GM20000 (cell line): ENCODE data around the gene TICAM1.
"Not testable (repeated sequence)": the region's sequence is repeated elsewhere in the genome, so short reads cannot be mapped to it uniquely, and the experiment has no call there.

Source experiments
- DNase-seq: peaks from one replicate; pipeline ENCODE4 v3.0.0; 2012; ENCODE audit warnings: low spot score
- TF ChIP-seq, protein P1 (sequence below): IDR thresholded peaks from 2 replicates; pipeline ENCODE4 v1.5.1; 2012; ENCODE audit warnings: mild to moderate bottlenecking, control low read depth; ENCODE audit errors: extremely low read depth, missing control alignments

TICAM1 gene

DNA sequence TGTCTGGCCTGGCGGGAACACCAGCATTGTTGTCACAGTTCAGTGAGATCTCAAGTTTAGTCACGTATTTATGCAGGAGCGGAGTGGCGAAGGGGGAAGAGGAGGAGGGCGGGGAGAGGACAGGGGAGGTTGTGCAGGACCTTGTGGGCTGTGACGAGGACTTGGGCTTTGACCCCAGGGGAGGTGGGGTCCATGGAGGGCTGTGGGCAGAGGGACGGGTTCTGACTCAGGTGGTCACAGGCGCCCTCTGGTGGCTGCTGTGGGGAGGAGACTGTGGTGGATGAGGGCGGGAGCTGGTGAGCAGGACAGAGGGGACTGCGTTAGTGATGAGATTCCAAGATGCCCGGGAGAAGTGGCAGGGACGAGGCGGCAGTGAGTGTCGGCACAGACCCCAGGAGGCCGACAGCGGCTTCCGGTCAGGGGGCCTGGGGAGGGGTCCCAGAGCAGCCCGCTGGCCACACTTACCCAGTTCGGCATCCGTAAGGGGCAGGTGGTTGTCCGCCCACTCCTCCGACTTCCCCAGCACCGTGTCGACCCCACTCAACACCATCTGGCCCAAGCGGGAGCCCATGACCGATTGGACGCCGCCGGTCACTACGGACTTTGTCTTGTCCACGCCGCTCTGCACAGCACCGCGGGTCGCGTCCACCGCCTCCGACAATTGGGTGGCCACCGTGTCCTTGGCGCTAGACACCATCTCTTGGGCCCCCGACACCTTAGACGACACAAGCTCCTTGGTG lies 20.2 kb upstream of the TICAM1 start:
- TF ChIP-seq, protein P1, sequence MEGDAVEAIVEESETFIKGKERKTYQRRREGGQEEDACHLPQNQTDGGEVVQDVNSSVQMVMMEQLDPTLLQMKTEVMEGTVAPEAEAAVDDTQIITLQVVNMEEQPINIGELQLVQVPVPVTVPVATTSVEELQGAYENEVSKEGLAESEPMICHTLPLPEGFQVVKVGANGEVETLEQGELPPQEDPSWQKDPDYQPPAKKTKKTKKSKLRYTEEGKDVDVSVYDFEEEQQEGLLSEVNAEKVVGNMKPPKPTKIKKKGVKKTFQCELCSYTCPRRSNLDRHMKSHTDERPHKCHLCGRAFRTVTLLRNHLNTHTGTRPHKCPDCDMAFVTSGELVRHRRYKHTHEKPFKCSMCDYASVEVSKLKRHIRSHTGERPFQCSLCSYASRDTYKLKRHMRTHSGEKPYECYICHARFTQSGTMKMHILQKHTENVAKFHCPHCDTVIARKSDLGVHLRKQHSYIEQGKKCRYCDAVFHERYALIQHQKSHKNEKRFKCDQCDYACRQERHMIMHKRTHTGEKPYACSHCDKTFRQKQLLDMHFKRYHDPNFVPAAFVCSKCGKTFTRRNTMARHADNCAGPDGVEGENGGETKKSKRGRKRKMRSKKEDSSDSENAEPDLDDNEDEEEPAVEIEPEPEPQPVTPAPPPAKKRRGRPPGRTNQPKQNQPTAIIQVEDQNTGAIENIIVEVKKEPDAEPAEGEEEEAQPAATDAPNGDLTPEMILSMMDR = peak; percentile 60
- peak; percentile 84 for DNase-seq

- TF ChIP-seq, protein P1 = no peak
These were observed 17.5 kb upstream of the TICAM1 start for GRCh38 chr19:4849019-4849418.

DNA sequence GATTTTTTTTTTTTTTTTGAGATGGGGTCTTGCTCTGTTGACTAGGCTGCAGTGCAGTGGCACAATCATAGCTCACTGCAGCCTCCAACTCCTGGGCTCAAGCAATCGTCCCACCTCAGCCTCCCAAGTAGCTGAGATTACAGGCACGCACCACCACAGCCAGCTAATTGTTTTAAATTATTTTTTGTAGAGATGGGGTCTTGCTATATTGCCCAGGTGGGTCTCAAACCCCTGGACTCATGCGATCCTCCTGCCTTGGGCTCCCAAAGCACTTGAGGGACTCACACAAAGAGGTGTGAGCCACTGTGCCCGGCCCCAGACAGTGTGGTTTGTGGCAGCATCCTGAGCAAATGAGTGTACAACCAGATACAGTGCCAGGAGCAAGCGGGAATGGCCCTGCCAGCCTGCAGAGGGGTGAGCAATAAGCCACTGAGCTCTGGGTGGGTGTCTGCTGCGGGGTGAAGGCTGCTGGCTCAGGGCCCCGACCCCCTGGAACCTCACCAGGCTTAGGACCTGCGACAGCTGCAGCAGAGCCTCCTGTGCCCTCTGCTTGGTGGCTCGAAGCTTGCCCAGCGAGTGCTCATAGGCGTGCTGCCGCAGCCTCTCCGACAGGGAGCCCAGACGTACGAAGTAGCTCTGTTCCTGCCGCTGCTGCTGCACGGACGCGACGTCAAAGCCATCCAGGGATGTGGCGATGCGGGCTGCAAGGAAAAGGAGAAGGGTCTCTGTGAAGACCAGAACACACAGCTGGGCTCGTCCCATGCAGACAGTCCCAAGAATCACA lies 15.9 kb upstream of the TICAM1 start:
- TF ChIP-seq, protein P1 = no peak
- no peak for DNase-seq

More at GRCh38 chr19:4849019-4849418, 17.5 kb upstream of the TICAM1 start:
- DNase-seq = no peak

- not testable (repeated sequence) for DNase-seq
These were observed 14.5 kb upstream of the TICAM1 start for GRCh38 chr19:4845975-4846374.

GRCh38 chr19:4844348-4845179 lies 13.1 kb upstream of the TICAM1 start:
- DNase-seq = no peak
- TF ChIP-seq, protein P1 = no peak

DNA sequence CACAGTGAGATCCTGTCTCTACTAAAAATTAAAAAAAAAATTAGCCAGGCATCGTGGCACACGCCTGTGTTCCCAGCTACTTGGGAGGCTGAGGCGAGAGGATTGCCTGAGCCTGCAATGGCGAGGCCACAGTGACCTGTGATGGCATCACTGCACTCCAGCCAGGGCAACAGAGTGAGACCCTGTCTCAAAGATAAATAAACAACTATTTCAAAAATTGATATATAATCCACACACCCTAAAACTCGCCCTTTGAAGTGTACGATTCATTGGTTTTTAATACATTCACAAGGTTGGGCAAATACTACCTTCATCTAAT lies 12.1 kb upstream of the TICAM1 start:
- no peak for DNase-seq
- TF ChIP-seq, protein P1 = no peak

DNA sequence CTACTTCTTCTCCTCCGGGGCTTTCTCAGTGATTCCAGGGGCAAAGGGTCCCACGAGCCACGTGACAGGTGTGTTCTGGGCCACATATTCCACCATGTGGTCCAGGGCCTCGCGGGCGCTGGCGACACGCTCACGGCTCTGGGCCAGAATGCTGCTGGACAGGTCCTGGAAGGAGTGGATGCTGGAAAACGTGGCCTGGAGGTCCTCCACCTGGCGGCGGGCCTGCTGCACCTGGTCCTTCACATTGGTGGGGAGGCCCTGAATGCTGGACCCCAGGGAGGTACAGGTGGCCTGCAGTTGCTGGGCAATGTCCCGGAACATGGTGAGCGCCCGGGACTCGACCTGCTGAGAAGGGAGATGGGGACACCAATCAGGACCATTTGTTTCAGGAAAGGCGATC lies 7.7 kb upstream of the TICAM1 start:
- DNase-seq = no peak
- TF ChIP-seq, protein P1 = no peak
